GM12874 (cell line): Measurements from ENCODE around the gene UBAP2L.

Source experiments
- CTCF ChIP-seq: IDR thresholded peaks from 2 replicates; pipeline ENCODE4 v1.5.1; 2011; ENCODE audit warnings: low read depth, mild to moderate bottlenecking, control low read depth, low read length, moderate library complexity; ENCODE audit not compliant: insufficient read depth

The UBAP2L gene

GRCh38 chr1:154316704-154317103, 95.9 kb downstream of the UBAP2L start:
- TF ChIP-seq CTCF, result no peak

GRCh38 chr1:154318386-154318785, 97.6 kb downstream of the UBAP2L start:
- TF ChIP-seq CTCF, result no peak
